Heart left ventricle (tissue), 16 donors: Measurements from ENCODE around the gene NAXD. TPM values are rescaled to one million over a fixed set of nuclear protein-coding genes. Genes with fewer than 3 reads are reported as not detected.

ENCODE experiments used
- ATAC-seq, 4 donors: fragments of 200-7000 bp; cut with Tn5 transposase; one replicate each; pipeline ENCODE4 v1.9.1; 2020 to 2022; ENCODE audit warnings: moderate library complexity in 4 of 4, mild to moderate bottlenecking in 3 of 4, moderate number of reproducible peaks in 1 of 4
- DNase-seq, 5 donors: peaks; one replicate each; pipeline ENCODE4 v3.0.0-alpha.2; 2020
- H3K27ac ChIP-seq, 12 donors: fragments of 200-600 bp; sonication (generic) in 4 of 12; one replicate each; pipeline versions ENCODE4 v1.5.0 to v1.8.0; 2016 to 2022; ENCODE audit warnings: mild to moderate bottlenecking in 2 of 12
- H3K27me3 ChIP-seq, 9 donors: fragments of 200-600 bp; sonication (generic) in 2 of 9; one replicate each; pipeline versions ENCODE4 v1.5.1 to v1.8.0; 2016 to 2022; ENCODE audit warnings: mild to moderate bottlenecking in 3 of 9
- H3K36me3 ChIP-seq, 9 donors: fragments of 200-600 bp; sonication (generic) in 2 of 9; one replicate each; pipeline versions ENCODE4 v1.5.0 to v1.8.0; 2018 to 2022; ENCODE audit warnings: mild to moderate bottlenecking in 2 of 9
- H3K4me1 ChIP-seq, 12 donors: fragments of 200-600 bp; sonication (generic) in 4 of 12; one replicate each; pipeline versions ENCODE4 v1.5.0 to v1.8.0; 2016 to 2022; ENCODE audit warnings: mild to moderate bottlenecking in 3 of 12
- H3K4me3 ChIP-seq, 12 donors: fragments of 200-600 bp; sonication (generic) in 4 of 12; one replicate each; pipeline versions ENCODE4 v1.5.0 to v1.8.0; 2017 to 2022; ENCODE audit warnings: mild to moderate bottlenecking in 9 of 12, moderate library complexity in 4 of 12
- H3K9me3 ChIP-seq, 12 donors: fragments of 200-600 bp; sonication (generic) in 4 of 12; one replicate each; pipeline versions ENCODE4 v1.5.0 to v1.8.0; 2016 to 2022; ENCODE audit warnings: mild to moderate bottlenecking in 1 of 12
- POLR2A ChIP-seq, 2 donors: fragments of 450-650 bp; IDR thresholded peaks; one replicate each; pipeline ENCODE4 v1.6.1; 2017; ENCODE audit warnings: antibody characterized with exemption in 2 of 2, mild to moderate bottlenecking in 2 of 2, moderate library complexity in 2 of 2
- WGBS, 4 donors: extraction: QIAGEN DNeasy Blood & Tissue Kit in 2 of 4; methylation state at CpG; one replicate each; pipeline versions ENCODE4 v1.1.5 to v1.1.7; 2013 to 2018; 5-methylcytosine and 5-hydroxymethylcytosine counted together
- intact Hi-C, 10 donors: fragments of 100-400 bp; cut with DNase I; formaldehyde crosslinking; loops; one replicate each; pipeline versions ENCODE4 v1.11.1 to v1.14.2; 2022
- polyA plus RNA-seq, 2 donors: library from polyadenylated mRNA; stranded (reverse); fragments of 200-250 nt; gene quantifications; one replicate each; pipeline ENCODE4 v1.2.3, GENCODE V29; 2013
- total RNA-seq, 9 donors: library from RNA; depleted of rRNA in 2 of 9; stranded (reverse); fragments of >200 nt in 2 of 9; fragmentation: NEBNext Ultra II Directional in 3 of 9; extraction: Animal tissue kit (Norgen Biotek cat#: 25700) in 3 of 9; gene quantifications; one replicate each; pipeline versions ENCODE4 v1.1.0 to v1.2.4, GENCODE V29; 2016 to 2023
- TF ChIP-seq, protein P1 (sequence below), 12 donors: fragments of 200-600 bp; sonication (generic) in 4 of 12; IDR thresholded peaks; one replicate each; pipeline versions ENCODE4 v1.5.0 to v1.8.0; 2018 to 2022; ENCODE audit warnings: antibody characterized with exemption in 12 of 12, mild to moderate bottlenecking in 5 of 12
- donor health status: ischemic (EF 13 %, LVEDD 7.1; RV severe dilation, severe dysfunction).
- donor health status: healthy with polysubstance abuse.
- donor health status: DM: no; HTN: yes; CAD: no.
- donor health status: DM: no; HTN: no; CAD: no.
- donor health status: ischemic (EF 25% LVEDD 6.9; RV normal size, moderate dysfunction).
- donor health status: ischemic (EF 25% LVEDD 5.7; RV mildly dilated, moderate dysfunction).
- donor health status: healthy.
- donor health status: DM: yes; HTN: yes; CAD: no.
- donor health status: ischemic (EF 35%, LVEDD 5.7; RV mildly dilated, moderate dysfunction).
- donor health status: nonischemic (EF 11% LVEDD 7.7; RV severe dilation, severe dysfunction).
- donor health status: DM: yes; HTN: yes; CAD: no.
- donor health status: PGD.
- donor health status: ischemic (EF 29% LVEDD 5.4; RV normal size, mild dysfunction).
- donor health status: nonischemic (EF 23%, LVEDD 6.1; RV moderate dilation, normal function).

Gene NAXD
- total and polyA plus RNA-seq, 11 donors = 19.2 to 31.4 (median 23.4) TPM

DNA sequence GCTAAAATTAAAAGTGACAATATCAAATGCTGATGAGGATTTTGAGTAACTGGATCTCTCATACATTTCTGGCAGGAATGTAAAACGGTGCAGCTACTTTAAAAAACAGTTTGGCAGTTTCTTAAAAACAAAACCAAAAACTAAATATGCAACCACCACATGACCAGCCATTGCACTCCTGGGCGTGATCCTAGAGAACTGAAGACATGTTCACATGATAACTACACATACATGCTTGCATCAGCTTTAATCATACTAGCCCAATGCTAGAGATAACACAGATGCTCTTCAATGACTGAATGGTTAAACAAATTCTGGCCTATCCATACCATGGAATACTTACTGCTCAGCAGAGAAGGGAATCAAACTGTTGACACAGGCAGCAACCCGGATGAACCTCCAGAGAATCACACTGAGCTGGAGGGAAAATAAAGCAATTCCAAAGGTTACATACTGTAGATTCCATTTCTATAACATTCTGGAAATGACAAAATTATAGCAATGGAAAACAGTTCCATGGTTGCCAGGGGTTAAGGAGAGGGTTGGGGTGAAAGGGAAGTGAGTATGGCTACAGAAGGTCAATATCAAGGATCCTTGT is 25.5 kb upstream of the NAXD start:
- 62 to 69% (median 64%) methylated on average over 3 of the region's 3 CpGs for WGBS, 4 donors
- TF ChIP-seq, protein P1, sequence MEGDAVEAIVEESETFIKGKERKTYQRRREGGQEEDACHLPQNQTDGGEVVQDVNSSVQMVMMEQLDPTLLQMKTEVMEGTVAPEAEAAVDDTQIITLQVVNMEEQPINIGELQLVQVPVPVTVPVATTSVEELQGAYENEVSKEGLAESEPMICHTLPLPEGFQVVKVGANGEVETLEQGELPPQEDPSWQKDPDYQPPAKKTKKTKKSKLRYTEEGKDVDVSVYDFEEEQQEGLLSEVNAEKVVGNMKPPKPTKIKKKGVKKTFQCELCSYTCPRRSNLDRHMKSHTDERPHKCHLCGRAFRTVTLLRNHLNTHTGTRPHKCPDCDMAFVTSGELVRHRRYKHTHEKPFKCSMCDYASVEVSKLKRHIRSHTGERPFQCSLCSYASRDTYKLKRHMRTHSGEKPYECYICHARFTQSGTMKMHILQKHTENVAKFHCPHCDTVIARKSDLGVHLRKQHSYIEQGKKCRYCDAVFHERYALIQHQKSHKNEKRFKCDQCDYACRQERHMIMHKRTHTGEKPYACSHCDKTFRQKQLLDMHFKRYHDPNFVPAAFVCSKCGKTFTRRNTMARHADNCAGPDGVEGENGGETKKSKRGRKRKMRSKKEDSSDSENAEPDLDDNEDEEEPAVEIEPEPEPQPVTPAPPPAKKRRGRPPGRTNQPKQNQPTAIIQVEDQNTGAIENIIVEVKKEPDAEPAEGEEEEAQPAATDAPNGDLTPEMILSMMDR (IDR thresholded peaks at IDR 0.05) = no peak
- TF ChIP-seq POLR2A (IDR thresholded peaks at IDR 0.05) = no peak
- Histone ChIP-seq H3K36me3 (no peaks in the 10 kb centered on the region), H3K27me3 (no peaks in the 10 kb centered on the region), H3K27ac (no peak overlapping the region), H3K9me3 (no peaks in the 10 kb centered on the region), H3K4me1 (peaks cover 0 to 5% (median 0%) of the 10 kb centered on the region in 12 donors), H3K4me3 (no peak overlapping the region)
- intact Hi-C loops = loop anchor here in 8 of 10 donors (5.0 to 10.0 kb wide), 4 partner anchors 227 to 465 kb away; no protein-coding TSS in a partner anchor
- ATAC-seq = no peak
- no peak for DNase-seq

DNA sequence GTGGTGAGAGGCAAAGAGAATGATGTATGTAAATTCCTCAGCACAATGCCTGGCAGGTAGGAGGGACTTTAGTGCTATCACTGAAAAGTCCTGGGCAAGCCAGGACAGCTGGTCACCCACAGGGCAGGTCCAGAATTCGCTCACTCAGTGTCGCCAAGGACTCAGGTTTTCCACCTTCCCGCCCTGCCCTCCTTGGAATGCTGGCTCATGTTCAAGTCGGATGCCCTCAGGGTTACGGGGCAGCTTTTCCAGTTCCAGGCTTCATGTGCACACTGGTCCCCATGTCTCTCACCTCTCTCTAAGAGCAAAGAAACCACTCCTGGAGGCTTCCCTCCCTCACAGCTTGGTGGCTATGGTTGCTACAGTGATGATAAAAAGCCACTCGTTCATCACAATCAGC is 24.8 kb upstream of the NAXD start:
- ATAC-seq = no peak
- TF ChIP-seq, protein P1 (IDR thresholded peaks at IDR 0.05) = no peak
- no peak for TF ChIP-seq POLR2A (IDR thresholded peaks at IDR 0.05)

DNA sequence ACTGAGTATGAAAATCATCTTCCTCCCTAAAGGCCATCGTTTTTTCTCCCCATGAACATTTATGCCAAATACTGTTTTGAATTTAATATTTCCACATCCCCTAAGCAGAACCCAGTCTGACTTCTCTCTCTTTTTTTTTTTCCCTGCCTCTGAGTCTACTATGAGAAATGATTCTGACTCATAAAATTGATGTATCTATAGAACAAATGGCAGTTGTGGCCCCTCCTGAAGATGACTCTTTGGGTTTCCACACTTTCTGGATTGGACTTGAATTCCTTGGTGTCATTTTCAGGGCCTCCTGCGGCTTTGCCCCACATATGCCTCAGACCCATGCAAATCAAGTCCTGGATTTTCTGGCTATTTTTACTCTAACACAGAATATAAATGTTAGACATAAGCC is 22.7 kb upstream of the NAXD start:
- no peaks in the 10 kb centered on the region for H3K9me3 ChIP-seq
- H3K36me3 ChIP-seq = no peaks in the 10 kb centered on the region
- TF ChIP-seq, protein P1 (IDR thresholded peaks at IDR 0.05) = no peak
- no peak for TF ChIP-seq POLR2A (IDR thresholded peaks at IDR 0.05)
- no peak overlapping the region for H3K4me3 ChIP-seq
- H3K4me1 ChIP-seq = peaks cover 0 to 5% (median 0%) of the 10 kb centered on the region in 12 donors
- WGBS, 4 donors = 81 to 85% (median 83%) methylated on average over 2 of the region's 2 CpGs
- ATAC-seq = no peak
- no peaks in the 10 kb centered on the region for H3K27me3 ChIP-seq
- no peak overlapping the region for H3K27ac ChIP-seq
- intact Hi-C loops = loop anchor here (1.0 to 10.0 kb wide), 7 partner anchors 52 to 462 kb away; no protein-coding TSS in a partner anchor
- no peak for DNase-seq

More for the DNA sequence above, 24.8 kb upstream of the NAXD start:
- Histone ChIP-seq H3K27ac (no peak overlapping the region), H3K4me1 (peaks cover 0 to 5% (median 0%) of the 10 kb centered on the region in 12 donors), H3K4me3 (no peak overlapping the region), H3K9me3 (no peaks in the 10 kb centered on the region), H3K36me3 (no peaks in the 10 kb centered on the region), H3K27me3 (no peaks in the 10 kb centered on the region)
- intact Hi-C loops = loop anchor here in 8 of 10 donors (5.0 to 10.0 kb wide), 4 partner anchors 227 to 464 kb away; no protein-coding TSS in a partner anchor
- 77 to 89% (median 79%) methylated on average over 5 to 6 of the region's 6 CpGs for WGBS, 4 donors
- DNase-seq = no peak

DNA sequence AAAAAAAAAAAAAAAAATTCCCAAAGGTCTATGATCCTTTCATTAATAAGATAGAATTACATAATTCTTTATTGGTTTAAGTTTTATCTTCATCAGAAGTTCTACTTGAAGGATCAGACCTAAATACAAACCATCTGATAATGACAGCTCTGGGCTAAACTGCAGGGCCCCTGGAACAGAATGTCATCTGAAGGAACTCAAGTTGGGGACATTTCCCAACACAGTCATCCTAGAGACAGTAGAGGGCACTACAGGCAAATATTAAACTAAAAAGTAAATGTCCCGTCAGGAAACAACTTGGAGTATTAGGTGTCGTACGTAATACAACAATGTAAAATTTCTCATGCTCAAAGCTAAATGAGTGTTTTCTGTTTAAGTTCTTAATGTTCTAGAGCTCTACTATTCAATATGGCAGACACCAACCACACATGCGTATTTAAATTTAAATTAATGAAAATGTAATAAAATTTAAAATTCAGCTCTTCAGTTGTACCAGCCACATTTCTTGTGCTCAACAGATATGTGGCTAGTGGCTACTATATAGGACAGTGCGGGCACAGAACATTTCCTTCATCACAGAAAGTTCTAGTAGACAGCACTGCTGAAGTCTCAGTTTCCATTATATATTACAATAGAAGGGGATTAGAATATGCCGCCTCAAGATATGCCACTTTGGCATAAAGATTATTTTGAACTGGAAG is 21.8 kb upstream of the NAXD start:
- ATAC-seq (peak; percentile 81 to 94 (median 82)), DNase-seq (no peak)
- intact Hi-C loops = loop anchor here (1.0 to 10.0 kb wide), 7 partner anchors 51 to 461 kb away; no protein-coding TSS in a partner anchor
- no peaks in the 10 kb centered on the region for H3K36me3 ChIP-seq
- 45 to 46% (median 45%) methylated on average over 6 of the region's 6 CpGs for WGBS, 4 donors
- no peaks in the 10 kb centered on the region for H3K9me3 ChIP-seq
- H3K4me1 ChIP-seq = peaks cover 0 to 5% (median 0%) of the 10 kb centered on the region in 12 donors
- no peak overlapping the region for H3K27ac ChIP-seq
- H3K27me3 ChIP-seq = no peaks in the 10 kb centered on the region
- TF ChIP-seq POLR2A (IDR thresholded peaks at IDR 0.05) = no peak
- TF ChIP-seq, protein P1 (IDR thresholded peaks at IDR 0.05) = peak; percentile 53 to 76 (median 64)
- H3K4me3 ChIP-seq = no peak overlapping the region
